ENCODE measurements around the gene ARF6. TPM values are rescaled to one million over a fixed set of nuclear protein-coding genes. Genes with fewer than 3 reads are reported as not detected.

The ARF6 gene
- total and polyA plus RNA-seq, 4 donors: 23.7 to 43.9 (median 36.0) TPM

- Histone ChIP-seq H3K4me1 (ENCODE audit: control insufficient read depth, insufficient read depth, low read length) (no peaks in the 10 kb centered on the region), H3K27ac (ENCODE audit: low read depth, low read length) (no peak overlapping the region), H3K27me3 (ENCODE audit: control insufficient read depth, insufficient read depth, low read length) (no peaks in the 10 kb centered on the region), H3K4me3 (ENCODE audit: low read depth, low read length) (no peak overlapping the region), H3K36me3 (ENCODE audit: control insufficient read depth, insufficient read depth, low read length) (no peaks in the 10 kb centered on the region), H3K9me3 (ENCODE audit: control insufficient read depth, insufficient read depth, low read length) (no peaks in the 10 kb centered on the region)
- 100% methylated on average over 1 of the region's 1 CpG for WGBS (ENCODE audit: insufficient coverage)
- DNase-seq (ENCODE audit: low read depth in 4 of 6, low spot score in 6 of 6): no peak
Observed at GRCh38 chr14:49921401-49921800, 28.5 kb downstream of the ARF6 start.

- H3K27me3 ChIP-seq (ENCODE audit: control insufficient read depth, insufficient read depth, low read length): no peaks in the 10 kb centered on the region
- H3K9me3 ChIP-seq (ENCODE audit: control insufficient read depth, insufficient read depth, low read length): no peaks in the 10 kb centered on the region
- H3K4me3 ChIP-seq (ENCODE audit: low read depth, low read length): no peak overlapping the region
- DNase-seq (ENCODE audit: low read depth in 4 of 6, low spot score in 6 of 6): no peak
- H3K27ac ChIP-seq (ENCODE audit: low read depth, low read length): no peak overlapping the region
- H3K4me1 ChIP-seq (ENCODE audit: control insufficient read depth, insufficient read depth, low read length): no peaks in the 10 kb centered on the region
- 100% methylated on average over 1 of the region's 1 CpG for WGBS (ENCODE audit: insufficient coverage)
- H3K36me3 ChIP-seq (ENCODE audit: control insufficient read depth, insufficient read depth, low read length): no peaks in the 10 kb centered on the region
Observed at GRCh38 chr14:49923442-49923841, 30.6 kb downstream of the ARF6 start.

- H3K27me3 ChIP-seq (ENCODE audit: control insufficient read depth, insufficient read depth, low read length): no peaks in the 10 kb centered on the region
- H3K4me1 ChIP-seq (ENCODE audit: control insufficient read depth, insufficient read depth, low read length): no peaks in the 10 kb centered on the region
- no peaks in the 10 kb centered on the region for H3K9me3 ChIP-seq (ENCODE audit: control insufficient read depth, insufficient read depth, low read length)
- no peaks in the 10 kb centered on the region for H3K36me3 ChIP-seq (ENCODE audit: control insufficient read depth, insufficient read depth, low read length)
- no peak overlapping the region for H3K27ac ChIP-seq (ENCODE audit: low read depth, low read length)
- no peak overlapping the region for H3K4me3 ChIP-seq (ENCODE audit: low read depth, low read length)
- WGBS (ENCODE audit: insufficient coverage): 72% methylated on average over 3 of the region's 4 CpGs
- no peak for DNase-seq (ENCODE audit: low read depth in 4 of 6, low spot score in 6 of 6)
Observed at GRCh38 chr14:49923881-49924280, 31.0 kb downstream of the ARF6 start.

GRCh38 chr14:49924852-49925251 is 32.0 kb downstream of the ARF6 start:
- H3K36me3 ChIP-seq (ENCODE audit: control insufficient read depth, insufficient read depth, low read length): no peaks in the 10 kb centered on the region
- WGBS (ENCODE audit: insufficient coverage): 100% methylated on average over 1 of the region's 4 CpGs
- no peak overlapping the region for H3K27ac ChIP-seq (ENCODE audit: low read depth, low read length)
- no peaks in the 10 kb centered on the region for H3K4me1 ChIP-seq (ENCODE audit: control insufficient read depth, insufficient read depth, low read length)
- no peaks in the 10 kb centered on the region for H3K27me3 ChIP-seq (ENCODE audit: control insufficient read depth, insufficient read depth, low read length)
- H3K4me3 ChIP-seq (ENCODE audit: low read depth, low read length): no peak overlapping the region
- H3K9me3 ChIP-seq (ENCODE audit: control insufficient read depth, insufficient read depth, low read length): no peaks in the 10 kb centered on the region
- no peak for DNase-seq (ENCODE audit: low read depth in 4 of 6, low spot score in 6 of 6)

- WGBS (ENCODE audit: insufficient coverage): no CpG with 5 or more reads among the region's 2 CpGs
- Histone ChIP-seq H3K27me3 (ENCODE audit: control insufficient read depth, insufficient read depth, low read length) (no peaks in the 10 kb centered on the region), H3K9me3 (ENCODE audit: control insufficient read depth, insufficient read depth, low read length) (no peaks in the 10 kb centered on the region), H3K4me3 (ENCODE audit: low read depth, low read length) (no peak overlapping the region), H3K27ac (ENCODE audit: low read depth, low read length) (no peak overlapping the region), H3K4me1 (ENCODE audit: control insufficient read depth, insufficient read depth, low read length) (no peaks in the 10 kb centered on the region), H3K36me3 (ENCODE audit: control insufficient read depth, insufficient read depth, low read length) (no peaks in the 10 kb centered on the region)
- no peak for DNase-seq (ENCODE audit: low read depth in 4 of 6, low spot score in 6 of 6)
Observed at GRCh38 chr14:49926803-49927202, 33.9 kb downstream of the ARF6 start.

GRCh38 chr14:49928015-49928414 is 35.1 kb downstream of the ARF6 start:
- Histone ChIP-seq H3K36me3 (ENCODE audit: control insufficient read depth, insufficient read depth, low read length) (no peaks in the 10 kb centered on the region), H3K27ac (ENCODE audit: low read depth, low read length) (no peak overlapping the region), H3K4me1 (ENCODE audit: control insufficient read depth, insufficient read depth, low read length) (no peaks in the 10 kb centered on the region), H3K4me3 (ENCODE audit: low read depth, low read length) (no peak overlapping the region), H3K27me3 (ENCODE audit: control insufficient read depth, insufficient read depth, low read length) (no peaks in the 10 kb centered on the region), H3K9me3 (ENCODE audit: control insufficient read depth, insufficient read depth, low read length) (no peaks in the 10 kb centered on the region)
- DNase-seq (ENCODE audit: low read depth in 4 of 6, low spot score in 6 of 6): no peak
- WGBS (ENCODE audit: insufficient coverage): no CpG with 5 or more reads among the region's 2 CpGs

- peak in 2 of 6 donors; percentile 21 to 22 for DNase-seq (ENCODE audit: low read depth in 4 of 6, low spot score in 6 of 6)
- Histone ChIP-seq H3K4me3 (ENCODE audit: low read depth, low read length) (no peak overlapping the region), H3K4me1 (ENCODE audit: control insufficient read depth, insufficient read depth, low read length) (no peaks in the 10 kb centered on the region), H3K36me3 (ENCODE audit: control insufficient read depth, insufficient read depth, low read length) (no peaks in the 10 kb centered on the region), H3K27ac (ENCODE audit: low read depth, low read length) (no peak overlapping the region), H3K27me3 (ENCODE audit: control insufficient read depth, insufficient read depth, low read length) (no peaks in the 10 kb centered on the region), H3K9me3 (ENCODE audit: control insufficient read depth, insufficient read depth, low read length) (no peaks in the 10 kb centered on the region)
- WGBS (ENCODE audit: insufficient coverage): no CpG with 5 or more reads among the region's 2 CpGs
Observed at GRCh38 chr14:49930720-49931119, 37.8 kb downstream of the ARF6 start.

GRCh38 chr14:49931523-49931922 is 38.6 kb downstream of the ARF6 start:
- no peaks in the 10 kb centered on the region for H3K36me3 ChIP-seq (ENCODE audit: control insufficient read depth, insufficient read depth, low read length)
- DNase-seq (ENCODE audit: low read depth in 4 of 6, low spot score in 6 of 6): no peak

GRCh38 chr14:49933128-49933527 is 40.2 kb downstream of the ARF6 start:
- WGBS (ENCODE audit: insufficient coverage): no CpG with 5 or more reads among the region's 4 CpGs

More at GRCh38 chr14:49931523-49931922, 38.6 kb downstream of the ARF6 start:
- no peaks in the 10 kb centered on the region for H3K9me3 ChIP-seq (ENCODE audit: control insufficient read depth, insufficient read depth, low read length)
- H3K27me3 ChIP-seq (ENCODE audit: control insufficient read depth, insufficient read depth, low read length): no peaks in the 10 kb centered on the region
- no peaks in the 10 kb centered on the region for H3K4me1 ChIP-seq (ENCODE audit: control insufficient read depth, insufficient read depth, low read length)
- WGBS (ENCODE audit: insufficient coverage): 100% methylated on average over 1 of the region's 3 CpGs
- no peak overlapping the region for H3K4me3 ChIP-seq (ENCODE audit: low read depth, low read length)
- H3K27ac ChIP-seq (ENCODE audit: low read depth, low read length): no peak overlapping the region

GRCh38 chr14:49933704-49934103 is 40.8 kb downstream of the ARF6 start:
- no peaks in the 10 kb centered on the region for H3K9me3 ChIP-seq (ENCODE audit: control insufficient read depth, insufficient read depth, low read length)
- H3K4me3 ChIP-seq (ENCODE audit: low read depth, low read length): no peak overlapping the region
- no peak overlapping the region for H3K27ac ChIP-seq (ENCODE audit: low read depth, low read length)
- no peak for DNase-seq (ENCODE audit: low read depth in 4 of 6, low spot score in 6 of 6)
- no peaks in the 10 kb centered on the region for H3K27me3 ChIP-seq (ENCODE audit: control insufficient read depth, insufficient read depth, low read length)
- no peaks in the 10 kb centered on the region for H3K36me3 ChIP-seq (ENCODE audit: control insufficient read depth, insufficient read depth, low read length)
- 100% methylated on average over 1 of the region's 5 CpGs for WGBS (ENCODE audit: insufficient coverage)
- H3K4me1 ChIP-seq (ENCODE audit: control insufficient read depth, insufficient read depth, low read length): no peaks in the 10 kb centered on the region

More at GRCh38 chr14:49933128-49933527, 40.2 kb downstream of the ARF6 start:
- no peak overlapping the region for H3K27ac ChIP-seq (ENCODE audit: low read depth, low read length)
- H3K36me3 ChIP-seq (ENCODE audit: control insufficient read depth, insufficient read depth, low read length): no peaks in the 10 kb centered on the region
- DNase-seq (ENCODE audit: low read depth in 4 of 6, low spot score in 6 of 6): no peak
- H3K9me3 ChIP-seq (ENCODE audit: control insufficient read depth, insufficient read depth, low read length): no peaks in the 10 kb centered on the region
- no peaks in the 10 kb centered on the region for H3K27me3 ChIP-seq (ENCODE audit: control insufficient read depth, insufficient read depth, low read length)
- no peaks in the 10 kb centered on the region for H3K4me1 ChIP-seq (ENCODE audit: control insufficient read depth, insufficient read depth, low read length)
- H3K4me3 ChIP-seq (ENCODE audit: low read depth, low read length): no peak overlapping the region
